ENCODE results near the gene ATP13A3. TPM values are rescaled to one million over a fixed set of nuclear protein-coding genes. Genes with fewer than 3 reads are reported as not detected.

Gene ATP13A3
- total and polyA plus RNA-seq, 9 of the 15 experiments (the other 6 are each of a cell fraction or from before 2014, with no cell fraction given) = 16.6 to 135 (median 86.6) TPM

DNA sequence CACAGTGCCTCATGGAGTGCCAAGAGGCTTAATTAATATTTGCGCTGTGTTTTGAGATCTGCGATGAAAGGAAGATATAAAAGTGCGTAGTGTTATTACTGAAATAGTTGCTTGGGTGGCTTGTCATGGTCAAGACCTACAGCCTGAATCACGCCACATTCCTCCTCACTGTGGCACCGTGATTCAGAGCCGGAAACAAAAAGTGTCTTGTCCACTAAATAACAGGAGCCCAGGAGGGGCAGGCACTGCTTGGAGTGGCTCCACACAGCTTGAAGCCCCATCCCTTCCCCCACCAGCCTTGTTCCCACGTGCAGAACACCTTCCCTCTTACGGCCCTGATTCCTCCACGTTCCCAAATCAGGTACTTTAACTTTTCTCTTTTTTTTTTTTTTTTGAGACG is 116.0 kb downstream of the ATP13A3 start:
- H3K4me2 ChIP-seq (ENCODE audit: insufficient read depth, low read length) = no peak overlapping the region
- peaks cover 54 to 86% of the 10 kb centered on the region in 2 experiments for H3K27me3 ChIP-seq (ENCODE audit: control insufficient read depth in 2 of 2, insufficient read depth in 2 of 2, low read length in 2 of 2)
- no peak overlapping the region for H3K27ac ChIP-seq (ENCODE audit: extremely low read depth, low read depth, low read length)
- H3K79me2 ChIP-seq (ENCODE audit: control insufficient read depth, insufficient read depth, low read length) = no peaks in the 10 kb centered on the region
- no peaks in the 10 kb centered on the region for H3K36me3 ChIP-seq (ENCODE audit: control insufficient read depth, insufficient read depth, low read length)
- H2AFZ ChIP-seq (ENCODE audit: low read depth, low read length) = no peak overlapping the region
- intact Hi-C loops (cut with micrococcal nuclease) = no loop called here
- WGBS (ENCODE audit: insufficient coverage, low coverage, missing lambda C conversion rate) = 20% methylated on average over 8 of the region's 10 CpGs
- no peak for ATAC-seq
- ChIA-PET CTCF (ENCODE audit: low intra/inter-chr PET ratio) (no interaction called here), POLR2A (interaction anchor here (2.6 kb wide), 1 partner anchor 11 kb away, joined by 10 read pairs; no protein-coding TSS in a partner anchor)
- peak in 1 of 2 experiments; percentile 38; a peak in 1 of 4 replicates for TF ChIP-seq KDM1A (IDR thresholded peaks at IDR 0.05)
- no peak for TF ChIP-seq TCFL5 (CRISPR knock-in tag; conservative IDR thresholded peaks at IDR 0.05)
- H3K9me3 ChIP-seq (replicated peaks; ENCODE audit: control insufficient read depth, insufficient read depth, low read depth, low read length) = no peaks in the 10 kb centered on the region
- DNase-seq (ENCODE audit: extremely low read depth in 1 of 4, low spot score in 3 of 4) = no peak
- no peak overlapping the region for H3K4me3 ChIP-seq
- peaks cover 8% of the 10 kb centered on the region; the same call in 1 of the 2 replicates for H4K20me1 ChIP-seq (replicated peaks; ENCODE audit: control insufficient read depth, insufficient read depth, low read length)
- BruUV-seq (replicated peaks) = no TSS peak
- no peak for FAIRE-seq
- H3K9me1 ChIP-seq (ENCODE audit: control insufficient read depth, insufficient read depth, low read length) = no peaks in the 10 kb centered on the region
- in situ Hi-C loops (cut with MboI) = no loop called here
- peaks cover 0 to 3% of the 10 kb centered on the region in 2 experiments; a peak in 2 of 5 replicates for H3K4me1 ChIP-seq (replicated peaks in 1 of 2; ENCODE audit: control insufficient read depth in 2 of 2, insufficient read depth in 2 of 2, low read length in 2 of 2)
- no peak overlapping the region for H3K9ac ChIP-seq (ENCODE audit: insufficient read depth in 1 of 2, low read depth in 2 of 2, low read length in 2 of 2)

DNA sequence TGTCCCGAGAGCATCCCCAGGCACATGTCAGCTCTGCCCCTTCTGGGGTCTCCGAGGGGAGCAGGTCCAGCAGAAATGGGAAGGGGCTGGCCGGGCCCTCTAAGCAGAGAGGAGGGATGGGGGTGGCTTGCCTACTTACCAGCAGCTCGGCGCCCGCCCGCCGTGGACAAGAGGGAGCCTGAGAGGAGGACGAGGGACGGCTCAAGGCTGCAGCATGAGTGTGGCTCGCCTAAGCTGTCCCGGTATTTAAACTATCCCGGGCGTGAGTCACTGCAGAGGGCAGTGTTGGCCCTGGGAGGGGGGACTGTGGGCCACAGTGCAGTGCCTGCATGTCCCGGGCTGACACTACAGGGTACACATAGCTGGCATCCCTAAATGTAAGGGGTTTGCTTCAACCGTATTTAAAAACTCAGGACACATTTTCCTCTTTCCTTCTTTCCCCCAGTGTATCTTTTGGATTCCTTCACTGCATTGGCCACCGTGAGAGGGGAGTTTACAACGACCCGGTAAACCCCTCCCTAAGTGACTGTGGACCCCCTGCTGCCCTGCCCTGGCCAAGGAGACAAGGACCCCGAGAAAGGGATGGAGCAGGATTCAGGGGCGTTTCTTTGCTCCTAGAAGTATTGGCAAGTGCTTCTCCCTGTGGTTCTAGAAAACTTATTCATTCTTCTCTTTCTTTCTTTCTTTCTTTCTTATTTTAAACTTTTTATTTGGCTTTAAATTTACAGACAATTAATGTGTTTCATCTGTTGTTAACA is 117.1 kb downstream of the ATP13A3 start, which contains the start of gene LRRC15:
Gene LRRC15 (minus strand): TSS at position 222 of the 758 bp plus-strand sequence. CDS start 8,700 bp downstream, outside the sequence.
- no peaks in the 10 kb centered on the region for H3K9me3 ChIP-seq (replicated peaks; ENCODE audit: control insufficient read depth, insufficient read depth, low read depth, low read length)
- CTCF ChIA-PET (ENCODE audit: low intra/inter-chr PET ratio) = interaction anchor here (0.6 kb wide), 1 partner anchor 35 kb away, joined by 3 read pairs; no protein-coding TSS in a partner anchor
- H3K4me3 ChIP-seq = no peak within 1 kb of the TSS
- peaks cover 8% of the 10 kb centered on the region; the same call in 1 of the 2 replicates for H4K20me1 ChIP-seq (replicated peaks; ENCODE audit: control insufficient read depth, insufficient read depth, low read length)
- H3K27me3 ChIP-seq (ENCODE audit: control insufficient read depth in 2 of 2, insufficient read depth in 2 of 2, low read length in 2 of 2) = peaks cover 63 to 93% of the 10 kb centered on the region in 2 experiments
- H3K27ac ChIP-seq (ENCODE audit: extremely low read depth, low read depth, low read length) = no peak within 1 kb of the TSS
- FAIRE-seq (no peak), ATAC-seq (peak; percentile 80), DNase-seq (ENCODE audit: extremely low read depth in 1 of 4, low spot score in 3 of 4) (peak in 1 of 4 experiments; percentile 20)
- under 1% methylated on average over 20 of the region's 21 CpGs for WGBS (ENCODE audit: insufficient coverage, low coverage, missing lambda C conversion rate)
- no peaks in the 10 kb centered on the region for H3K79me2 ChIP-seq (ENCODE audit: control insufficient read depth, insufficient read depth, low read length)
- intact Hi-C loops (cut with micrococcal nuclease) = no loop called here
- H2AFZ ChIP-seq (ENCODE audit: low read depth, low read length) = no peak within 1 kb of the TSS
- no peaks in the 10 kb centered on the region for H3K36me3 ChIP-seq (ENCODE audit: control insufficient read depth, insufficient read depth, low read length)
- POLR2A ChIA-PET = interaction anchor here (0.7 to 2.6 kb wide), 2 partner anchors 10 to 648 kb away, joined by 3 to 10 read pairs; no protein-coding TSS in a partner anchor
- no peak within 1 kb of the TSS for H3K9ac ChIP-seq (ENCODE audit: insufficient read depth in 1 of 2, low read depth in 2 of 2, low read length in 2 of 2)
- in situ Hi-C loops (cut with MboI) = no loop called here
- no peak within 1 kb of the TSS for H3K4me2 ChIP-seq (ENCODE audit: insufficient read depth, low read length)
- BruUV-seq (replicated peaks) = no TSS peak
- H3K4me1 ChIP-seq (replicated peaks in 1 of 2; ENCODE audit: control insufficient read depth in 2 of 2, insufficient read depth in 2 of 2, low read length in 2 of 2) = peaks cover 0 to 3% of the 10 kb centered on the region in 2 experiments; a peak in 2 of 5 replicates
- H3K9me1 ChIP-seq (ENCODE audit: control insufficient read depth, insufficient read depth, low read length) = no peaks in the 10 kb centered on the region
- TF ChIP-seq SAFB (IDR thresholded peaks at IDR 0.05; ENCODE audit: borderline replicate concordance, low read depth, low read length) (no peak), RAD21 (CRISPR knock-in tag; conservative IDR thresholded peaks at IDR 0.05 in 1 of 2, IDR thresholded peaks at IDR 0.05 in 1 of 2) (peak in 1 of 2 experiments; percentile 44; a peak in 2 of 4 replicates)
- TF ChIP-seq, protein P1, sequence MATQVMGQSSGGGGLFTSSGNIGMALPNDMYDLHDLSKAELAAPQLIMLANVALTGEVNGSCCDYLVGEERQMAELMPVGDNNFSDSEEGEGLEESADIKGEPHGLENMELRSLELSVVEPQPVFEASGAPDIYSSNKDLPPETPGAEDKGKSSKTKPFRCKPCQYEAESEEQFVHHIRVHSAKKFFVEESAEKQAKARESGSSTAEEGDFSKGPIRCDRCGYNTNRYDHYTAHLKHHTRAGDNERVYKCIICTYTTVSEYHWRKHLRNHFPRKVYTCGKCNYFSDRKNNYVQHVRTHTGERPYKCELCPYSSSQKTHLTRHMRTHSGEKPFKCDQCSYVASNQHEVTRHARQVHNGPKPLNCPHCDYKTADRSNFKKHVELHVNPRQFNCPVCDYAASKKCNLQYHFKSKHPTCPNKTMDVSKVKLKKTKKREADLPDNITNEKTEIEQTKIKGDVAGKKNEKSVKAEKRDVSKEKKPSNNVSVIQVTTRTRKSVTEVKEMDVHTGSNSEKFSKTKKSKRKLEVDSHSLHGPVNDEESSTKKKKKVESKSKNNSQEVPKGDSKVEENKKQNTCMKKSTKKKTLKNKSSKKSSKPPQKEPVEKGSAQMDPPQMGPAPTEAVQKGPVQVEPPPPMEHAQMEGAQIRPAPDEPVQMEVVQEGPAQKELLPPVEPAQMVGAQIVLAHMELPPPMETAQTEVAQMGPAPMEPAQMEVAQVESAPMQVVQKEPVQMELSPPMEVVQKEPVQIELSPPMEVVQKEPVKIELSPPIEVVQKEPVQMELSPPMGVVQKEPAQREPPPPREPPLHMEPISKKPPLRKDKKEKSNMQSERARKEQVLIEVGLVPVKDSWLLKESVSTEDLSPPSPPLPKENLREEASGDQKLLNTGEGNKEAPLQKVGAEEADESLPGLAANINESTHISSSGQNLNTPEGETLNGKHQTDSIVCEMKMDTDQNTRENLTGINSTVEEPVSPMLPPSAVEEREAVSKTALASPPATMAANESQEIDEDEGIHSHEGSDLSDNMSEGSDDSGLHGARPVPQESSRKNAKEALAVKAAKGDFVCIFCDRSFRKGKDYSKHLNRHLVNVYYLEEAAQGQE (IDR thresholded peaks at IDR 0.05; ENCODE audit: borderline replicate concordance) = peak; percentile 14; the same call in 1 of the 2 replicates
- TF ChIP-seq, protein P1 (CRISPR knock-in tag; IDR thresholded peaks at IDR 0.05; ENCODE audit: low read depth) = no peak
